GM19397 (cell line): ENCODE data around the gene THAP12.

Experiments
- ATAC-seq: cut with Tn5 transposase; IDR thresholded peaks from one replicate; pipeline ENCODE4 v1.9.1; 2021; ENCODE audit warnings: mild to moderate bottlenecking, moderate library complexity; ENCODE audit not compliant: unreplicated experiment

Gene THAP12

DNA sequence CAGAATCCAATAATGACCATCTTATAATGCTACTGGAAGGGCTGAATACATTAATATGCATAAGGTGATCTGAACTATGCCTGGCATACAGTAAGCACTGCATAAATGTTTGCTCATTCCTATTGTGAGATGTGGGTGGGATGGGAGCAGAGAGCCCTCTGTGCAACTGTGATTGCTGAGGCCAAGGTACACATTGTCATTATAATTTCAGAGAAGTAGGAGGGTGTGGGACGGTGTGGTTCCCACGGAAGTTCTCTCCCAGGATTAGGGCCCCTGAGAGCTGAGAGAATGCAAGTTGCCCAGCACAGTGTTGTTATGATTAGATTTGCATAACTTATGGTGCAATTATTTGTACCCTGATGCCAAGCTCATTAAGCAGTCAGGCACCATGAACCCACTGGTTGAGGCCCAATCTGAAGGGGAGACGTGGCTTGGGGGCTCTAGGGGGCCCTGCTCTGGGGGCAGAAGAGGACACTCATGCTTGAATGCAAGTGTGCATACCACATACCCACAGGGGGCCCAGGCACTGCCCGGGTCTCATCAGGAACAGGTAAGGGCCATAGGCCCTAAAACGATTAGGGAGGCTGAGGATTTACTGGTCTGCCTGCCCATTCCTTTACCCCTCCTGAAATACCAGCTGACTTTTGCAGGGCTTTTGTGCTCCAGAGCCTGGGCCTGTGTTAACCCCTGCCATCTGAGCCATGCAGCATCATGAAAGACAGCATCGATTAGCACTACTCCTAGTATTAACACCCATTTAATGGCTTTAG is 72.8 kb downstream of the THAP12 start:
- no peak for ATAC-seq

DNA sequence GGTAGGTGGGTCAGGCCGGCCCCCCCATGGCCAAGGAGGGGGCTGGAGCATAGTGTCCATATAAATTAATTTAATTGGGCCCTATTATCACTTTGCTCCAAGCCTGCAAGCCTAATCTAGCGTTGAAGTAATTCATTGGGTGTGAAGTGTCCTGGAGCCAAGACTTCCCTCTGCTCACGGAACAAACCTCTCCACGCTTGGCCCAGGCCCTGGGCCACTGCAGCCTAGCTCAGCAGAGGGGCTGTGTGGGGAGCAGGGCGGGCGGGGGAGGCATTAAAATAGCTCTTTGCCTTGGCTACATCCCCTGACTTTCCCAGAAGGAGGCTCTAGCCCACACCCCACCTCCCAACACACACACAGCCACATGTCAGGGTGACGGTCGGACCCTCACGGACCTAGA is 73.5 kb downstream of the THAP12 start:
- ATAC-seq = no peak

DNA sequence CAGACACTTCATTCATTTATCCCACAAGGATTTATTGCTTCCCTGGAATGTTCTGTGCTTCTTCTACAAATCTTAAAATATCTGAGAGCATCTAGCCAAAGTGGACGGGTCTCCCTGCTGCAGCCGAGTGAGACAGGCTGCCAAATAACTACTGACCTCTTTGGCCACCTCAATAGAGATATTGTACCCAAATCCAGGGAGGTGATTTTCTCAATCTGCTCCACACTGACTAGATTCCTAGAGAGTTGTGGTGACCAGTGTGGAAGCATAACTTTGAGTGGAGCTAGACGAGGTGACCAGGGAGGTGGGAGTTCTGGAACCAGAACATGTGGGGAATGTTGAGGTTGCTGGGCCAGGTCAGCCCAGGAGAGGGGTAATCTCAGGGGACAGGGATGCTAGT is 77.5 kb downstream of the THAP12 start:
- ATAC-seq = no peak

DNA sequence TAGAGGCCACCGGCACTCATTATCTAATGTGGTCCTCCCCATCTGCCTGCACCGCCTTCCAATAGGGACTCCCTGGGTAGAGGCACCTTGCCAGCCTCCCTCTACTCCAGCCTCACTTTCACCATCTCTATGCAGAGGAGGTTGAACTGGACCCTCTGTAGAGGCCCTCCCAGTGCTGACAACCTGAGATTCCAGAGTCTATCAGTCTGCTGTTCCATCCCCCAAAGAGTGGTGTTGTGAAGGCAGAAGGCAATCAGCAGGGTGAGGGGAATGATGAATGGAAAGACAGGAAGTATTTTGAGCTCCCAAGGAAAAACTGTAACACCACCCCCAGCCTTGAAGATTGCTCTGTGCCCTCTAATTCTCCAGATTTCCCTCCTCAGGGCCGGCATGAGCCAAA is 77.9 kb downstream of the THAP12 start:
- ATAC-seq = no peak
